NCI-H1436 (cell line): ENCODE measurements around the gene OR4F16.
"Not testable (repeated sequence)": the region's sequence is repeated elsewhere in the genome, so short reads cannot be mapped to it uniquely, and the experiment has no call there.

Experiments
- DNase-seq: peaks from one replicate; lab custom pipeline; 2025; lab: John Stamatoyannopoulos, UW

The OR4F16 gene

GRCh38 chr1:686554-686953, at the start of gene OR4F16:
Gene OR4F16 (minus strand): TSS chr1:686654. CDS start chr1:686654, 0 bp downstream.
- not testable (repeated sequence) for DNase-seq

- not testable (repeated sequence) for DNase-seq
Measured at GRCh38 chr1:733649-734048, 47.2 kb upstream of the OR4F16 start.

- not testable (repeated sequence) for DNase-seq
Measured at GRCh38 chr1:727040-727439, 40.6 kb upstream of the OR4F16 start.
